Retinal pigment epithelial cell (primary cell): Measurements from ENCODE around the gene RHBDF2.

Experiments
- DNase-seq: peaks from one replicate; pipeline ENCODE4 v3.0.0-alpha.2; 2010; ENCODE audit warnings: low read depth
- H3K4me3 ChIP-seq: 2 replicates; pipeline ENCODE4 v1.5.1; 2011; ENCODE audit warnings: mild to moderate bottlenecking, low read length, control low read depth, moderate library complexity
- TF ChIP-seq, protein P1 (sequence below): conservative IDR thresholded peaks from 2 replicates; pipeline ENCODE4 v1.5.1; 2011; ENCODE audit warnings: low read depth, low read length, control low read depth, inconsistent platforms

The RHBDF2 gene

DNA sequence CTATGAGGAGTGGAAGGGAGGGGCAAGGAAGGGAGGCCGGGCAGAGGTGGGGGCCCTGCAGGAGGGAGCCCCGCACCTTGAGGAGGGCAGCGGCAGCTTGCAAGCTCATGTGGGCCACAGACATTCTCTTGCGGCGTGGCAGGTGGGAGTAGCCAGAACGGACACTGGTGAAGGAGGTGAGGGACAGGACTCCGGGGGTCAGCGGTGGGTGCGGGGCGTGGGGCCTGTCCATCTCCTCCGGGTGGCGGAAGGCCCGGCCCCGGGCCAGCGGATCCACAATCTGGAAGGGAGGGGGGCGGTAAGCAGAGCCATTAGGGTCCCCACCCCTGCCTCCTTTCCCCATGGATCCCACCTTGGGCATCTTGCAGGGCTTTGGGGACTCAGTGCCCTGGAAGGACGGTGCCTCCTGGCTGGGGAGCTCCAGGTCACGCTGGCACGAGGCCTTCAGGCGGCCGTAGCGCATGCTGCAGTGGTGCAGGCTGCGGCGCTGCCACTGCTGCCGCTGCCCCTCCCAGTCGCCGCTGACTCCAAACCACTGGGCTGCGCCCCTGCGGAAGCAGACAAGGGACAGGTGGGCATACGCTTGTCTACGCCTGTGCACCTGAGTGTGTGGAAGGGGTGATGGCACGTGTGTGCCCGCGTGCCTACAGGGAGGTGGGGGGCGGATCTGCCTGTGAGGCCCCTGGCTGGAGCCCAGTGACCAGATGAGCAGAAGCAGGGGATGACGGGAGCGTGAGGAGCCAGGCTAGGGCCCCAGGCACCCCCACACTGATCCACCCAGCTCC, 22.3 kb downstream of the RHBDF2 start:
- H3K4me3 ChIP-seq, result no peak overlapping the region
- TF ChIP-seq, protein P1, sequence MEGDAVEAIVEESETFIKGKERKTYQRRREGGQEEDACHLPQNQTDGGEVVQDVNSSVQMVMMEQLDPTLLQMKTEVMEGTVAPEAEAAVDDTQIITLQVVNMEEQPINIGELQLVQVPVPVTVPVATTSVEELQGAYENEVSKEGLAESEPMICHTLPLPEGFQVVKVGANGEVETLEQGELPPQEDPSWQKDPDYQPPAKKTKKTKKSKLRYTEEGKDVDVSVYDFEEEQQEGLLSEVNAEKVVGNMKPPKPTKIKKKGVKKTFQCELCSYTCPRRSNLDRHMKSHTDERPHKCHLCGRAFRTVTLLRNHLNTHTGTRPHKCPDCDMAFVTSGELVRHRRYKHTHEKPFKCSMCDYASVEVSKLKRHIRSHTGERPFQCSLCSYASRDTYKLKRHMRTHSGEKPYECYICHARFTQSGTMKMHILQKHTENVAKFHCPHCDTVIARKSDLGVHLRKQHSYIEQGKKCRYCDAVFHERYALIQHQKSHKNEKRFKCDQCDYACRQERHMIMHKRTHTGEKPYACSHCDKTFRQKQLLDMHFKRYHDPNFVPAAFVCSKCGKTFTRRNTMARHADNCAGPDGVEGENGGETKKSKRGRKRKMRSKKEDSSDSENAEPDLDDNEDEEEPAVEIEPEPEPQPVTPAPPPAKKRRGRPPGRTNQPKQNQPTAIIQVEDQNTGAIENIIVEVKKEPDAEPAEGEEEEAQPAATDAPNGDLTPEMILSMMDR, result no peak
- DNase-seq, result no peak

DNA sequence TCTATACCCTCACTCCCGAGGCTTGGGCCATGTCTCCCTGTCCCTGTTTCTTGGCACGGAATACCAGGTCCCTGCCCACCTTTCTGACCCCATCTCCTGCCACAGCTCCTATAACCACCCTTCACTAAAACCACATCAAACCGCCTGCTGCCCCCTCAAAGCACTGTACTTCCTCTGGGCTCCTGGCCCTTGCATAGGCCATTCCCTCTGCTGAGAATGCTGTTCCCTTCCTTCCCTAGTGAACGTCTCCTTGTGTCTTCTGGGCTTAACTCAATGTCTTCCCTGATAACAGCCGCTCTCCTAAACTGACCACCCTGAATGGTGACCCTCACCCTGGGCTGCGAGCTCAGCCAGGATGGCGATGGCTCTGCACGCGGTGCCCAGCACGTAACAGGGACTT, 23.1 kb downstream of the RHBDF2 start:
- DNase-seq, result no peak
- TF ChIP-seq, protein P1, result no peak
- no peak overlapping the region for H3K4me3 ChIP-seq

DNA sequence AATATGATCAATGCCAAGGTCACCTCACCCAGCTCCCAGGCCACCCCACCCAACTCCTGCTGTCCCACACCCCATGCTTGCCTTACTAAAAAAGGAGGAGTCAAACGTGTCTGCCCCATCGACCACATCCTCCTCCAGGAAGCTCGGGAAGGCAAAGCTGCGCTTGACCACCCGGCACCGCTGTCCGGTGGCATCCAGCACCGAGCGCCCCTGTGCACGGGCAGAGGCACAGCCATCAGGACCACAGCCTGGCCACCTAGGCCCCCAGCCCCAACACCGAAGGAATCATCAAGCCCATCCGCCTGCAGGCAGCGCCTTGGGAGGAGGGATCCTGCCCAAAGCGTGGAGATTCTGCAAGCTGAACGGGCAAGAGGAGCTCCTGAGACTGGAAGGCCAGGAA, 23.6 kb downstream of the RHBDF2 start:
- no peak for DNase-seq
- no peak overlapping the region for H3K4me3 ChIP-seq
- TF ChIP-seq, protein P1, result no peak

DNA sequence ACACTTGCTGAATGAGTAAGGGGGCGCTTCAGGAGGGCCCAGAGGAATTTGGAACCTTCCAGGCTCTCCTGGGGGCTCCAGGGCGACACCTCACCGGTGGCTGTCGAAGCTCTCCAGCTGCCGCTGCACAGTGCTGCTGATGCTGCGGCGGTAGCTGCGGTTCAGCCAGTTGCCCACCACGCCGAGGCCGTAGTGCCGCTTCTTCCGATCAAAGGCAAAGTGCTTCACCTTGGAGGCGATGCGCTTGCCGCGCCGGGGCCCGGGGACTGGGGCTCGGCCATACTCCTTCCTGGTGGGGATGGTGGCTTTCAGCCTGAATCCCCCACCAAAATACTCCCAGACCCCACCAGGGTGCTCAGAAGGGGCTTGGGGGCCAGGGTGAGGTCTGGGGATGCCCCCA, 24.5 kb downstream of the RHBDF2 start:
- no peak overlapping the region for H3K4me3 ChIP-seq
- DNase-seq, result no peak
- TF ChIP-seq, protein P1, result no peak

DNA sequence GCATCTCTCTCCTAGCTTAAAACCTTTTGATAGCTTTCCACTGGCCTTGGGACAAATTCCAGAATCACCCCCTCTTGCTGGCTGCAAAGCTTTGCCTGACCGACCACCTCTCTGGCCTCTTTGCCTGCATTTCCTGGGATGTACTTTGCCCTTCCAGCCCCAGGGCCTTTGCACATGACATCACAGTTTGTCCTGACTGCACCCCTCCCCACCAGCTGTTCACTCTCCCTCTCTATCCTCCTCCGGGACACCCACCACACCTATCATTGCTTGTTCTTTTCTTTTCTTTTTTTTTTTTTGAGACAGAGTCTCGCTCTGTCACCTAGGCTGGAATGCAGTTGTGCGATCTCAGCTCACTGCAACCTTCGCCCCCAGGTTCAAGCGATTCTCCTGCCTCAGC, 25.9 kb downstream of the RHBDF2 start:
- no peak overlapping the region for H3K4me3 ChIP-seq
- TF ChIP-seq, protein P1, result no peak
- no peak for DNase-seq

DNA sequence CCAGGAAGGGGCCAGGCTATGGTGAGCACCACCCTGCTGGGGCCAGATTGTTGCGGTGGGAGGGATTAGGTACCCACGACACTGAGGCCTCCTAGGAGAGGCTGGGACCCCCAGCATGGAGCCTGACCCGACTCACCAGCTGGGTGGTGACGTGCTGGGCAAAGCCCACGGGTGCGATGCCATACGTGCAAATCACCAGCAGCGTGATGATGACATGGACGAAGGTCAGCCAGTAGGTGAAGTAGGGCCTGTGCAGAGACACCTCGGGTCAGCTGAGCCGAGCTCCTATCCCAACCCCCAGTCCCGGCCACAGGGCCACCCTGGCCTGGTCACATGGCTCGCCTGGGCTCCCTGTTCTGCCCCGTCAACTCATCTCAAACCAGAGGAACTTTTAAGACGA, 26.3 kb downstream of the RHBDF2 start:
- TF ChIP-seq, protein P1, result no peak
- H3K4me3 ChIP-seq, result no peak overlapping the region
- no peak for DNase-seq

DNA sequence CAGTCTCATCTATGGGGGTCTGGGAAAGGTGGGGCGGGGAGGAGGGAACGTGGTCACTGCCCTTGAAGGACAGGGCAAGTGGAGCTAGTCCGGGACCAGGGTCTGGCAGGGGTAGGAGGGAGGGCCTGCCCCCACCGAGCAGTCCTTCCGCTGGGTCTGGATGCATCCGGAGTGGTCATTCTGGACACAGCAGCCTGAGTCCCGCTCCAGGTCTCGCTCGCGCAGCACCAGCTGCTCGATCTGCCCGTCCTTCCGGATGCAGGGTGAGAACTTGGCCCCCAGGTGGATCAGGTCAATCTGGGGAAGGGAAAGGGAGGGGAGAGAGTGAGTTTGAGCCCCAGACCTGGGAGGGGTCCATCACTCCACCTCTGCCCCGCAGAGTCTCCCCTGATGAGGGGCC, 27.0 kb downstream of the RHBDF2 start:
- DNase-seq, result no peak
- H3K4me3 ChIP-seq, result no peak overlapping the region
- TF ChIP-seq, protein P1, result no peak
